GM10266 (cell line): ENCODE results near the gene CDH16.
"Not testable (repeated sequence)": the region's sequence is repeated elsewhere in the genome, so short reads cannot be mapped to it uniquely, and the experiment has no call there.

ENCODE experiments used
- DNase-seq: peaks from one replicate; pipeline ENCODE4 v3.0.0; 2012; ENCODE audit errors: extremely low spot score
- CTCF ChIP-seq: IDR thresholded peaks from 2 replicates; pipeline ENCODE4 v1.5.1; 2012; ENCODE audit warnings: mild to moderate bottlenecking, low read depth; ENCODE audit not compliant: control insufficient read depth, insufficient read depth; ENCODE audit errors: missing control alignments

Gene CDH16

DNA sequence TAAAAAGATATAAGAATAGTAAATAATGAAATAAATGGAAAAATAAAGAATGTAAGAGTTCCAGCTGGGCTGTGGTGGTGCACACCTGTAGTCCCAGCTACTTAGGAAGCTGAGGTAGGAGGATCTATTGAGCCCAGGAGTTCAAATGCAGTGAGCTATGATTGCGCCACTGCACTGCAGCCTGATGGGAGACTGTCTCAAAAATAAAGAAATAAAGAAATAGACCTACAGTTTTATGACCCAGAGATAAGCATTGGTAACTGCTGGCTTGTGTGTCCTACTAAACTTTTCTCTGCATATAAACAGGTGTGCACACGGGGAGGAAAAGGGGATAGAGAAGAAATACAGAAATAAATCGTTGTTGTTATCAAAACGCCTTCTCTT, 46.1 kb downstream of the CDH16 start:
- no peak for TF ChIP-seq CTCF
- DNase-seq = no peak

DNA sequence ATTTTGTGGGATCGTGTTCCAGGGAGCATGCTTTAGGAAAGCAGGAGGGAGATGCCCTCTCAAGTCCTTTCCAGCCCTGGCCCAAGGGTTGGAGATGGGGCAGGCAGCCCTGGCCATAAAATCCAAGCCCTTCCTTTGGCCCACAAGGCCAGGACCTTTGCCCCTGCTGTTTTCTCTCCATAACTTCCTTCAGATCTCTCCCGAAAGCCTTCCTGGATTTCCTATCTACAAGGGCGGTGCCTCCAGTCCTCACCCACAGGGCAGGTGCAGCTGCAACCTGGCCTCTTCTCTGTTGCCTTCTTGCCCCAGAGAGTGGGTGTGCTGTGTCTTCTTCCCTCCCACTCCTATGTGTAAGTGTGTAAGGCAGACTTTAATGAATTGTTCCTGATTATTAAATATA, 46.8 kb downstream of the CDH16 start:
- no peak for DNase-seq
- no peak for TF ChIP-seq CTCF

- DNase-seq = not testable (repeated sequence)
Measured at GRCh38 chr16:66871363-66871762, 47.3 kb downstream of the CDH16 start.

GRCh38 chr16:66869424-66869823, 49.3 kb downstream of the CDH16 start:
- TF ChIP-seq CTCF = no peak
- no peak for DNase-seq

- TF ChIP-seq CTCF = no peak
Measured at GRCh38 chr16:66863707-66864106, 55.0 kb downstream of the CDH16 start.

DNA sequence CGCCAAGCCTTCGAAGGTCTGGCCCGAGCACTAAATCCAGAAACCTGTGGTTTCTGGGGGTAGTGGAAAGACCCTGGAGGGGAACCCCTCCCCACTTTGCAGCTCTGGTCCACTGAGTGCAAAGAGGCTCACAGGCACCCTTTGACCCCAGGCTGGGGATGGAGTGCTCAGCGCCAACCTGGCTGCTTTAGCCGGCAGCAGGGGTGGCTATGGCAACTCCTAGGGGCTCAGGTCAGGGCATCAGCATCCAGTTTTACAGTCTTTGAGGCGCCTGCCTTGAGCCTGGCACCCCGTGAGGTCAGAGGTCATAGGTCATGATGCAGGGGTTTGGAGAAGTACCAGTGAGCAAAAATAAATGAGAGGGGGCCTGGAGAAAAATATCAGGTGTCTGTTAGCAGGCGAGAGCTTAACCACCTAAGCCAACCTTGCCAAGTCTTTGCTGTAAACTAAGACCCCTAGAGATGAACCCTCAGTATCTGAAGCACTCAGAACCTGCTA, 56.6 kb downstream of the CDH16 start:
- DNase-seq = no peak
- no peak for TF ChIP-seq CTCF

More at GRCh38 chr16:66863707-66864106, 55.0 kb downstream of the CDH16 start:
- DNase-seq = no peak

GRCh38 chr16:66859397-66860068, 59.2 kb downstream of the CDH16 start:
- no peak for TF ChIP-seq CTCF
- no peak for DNase-seq
